Measurements from ENCODE around the gene RSBN1. TPM values are rescaled to one million over a fixed set of nuclear protein-coding genes. Genes with fewer than 3 reads are reported as not detected.

RSBN1 gene
- 7.9 and 9.0 TPM in 2 replicates for total RNA-seq

GRCh38 chr1:113811888-113812660 is at the start of gene RSBN1:
RSBN1 (minus strand) TSS chr1:113812476; CDS start chr1:113812412, 64 bp downstream.

GRCh38 chr1:113759333-113760101 is 52.8 kb downstream of the RSBN1 start, which contains the start of gene PHTF1:
PHTF1 (minus strand) TSS chr1:113759486; CDS start chr1:113758703, 783 bp downstream.

Other genes starting within 250 kb of the RSBN1 start
- gene PHTF1, start 53.0 kb downstream of the RSBN1 start, total RNA-seq: 29.3 and 32.9 TPM in 2 replicates
- gene PTPN22, start 59.2 kb upstream of the RSBN1 start, total RNA-seq: 0.28 and 0.55 TPM in 2 replicates
- 0.09 and 0.14 TPM in 2 replicates for gene BCL2L15, start 75.1 kb upstream of the RSBN1 start, total RNA-seq
- 11.7 and 12.4 TPM in 2 replicates for gene AP4B1, start 92.3 kb upstream of the RSBN1 start, total RNA-seq
- gene DCLRE1B, start 92.8 kb upstream of the RSBN1 start, total RNA-seq: 0.55 and 0.57 TPM in 2 replicates
- gene HIPK1, start 116.8 kb upstream of the RSBN1 start, total RNA-seq: 16.2 and 17.7 TPM in 2 replicates
- gene OLFML3, start 167.0 kb upstream of the RSBN1 start, total RNA-seq: 140 and 191 TPM in 2 replicates